Measurements from ENCODE around the gene CES2. TPM values are rescaled to one million over a fixed set of nuclear protein-coding genes. Genes with fewer than 3 reads are reported as not detected.
A peak's percentile ranks its signal among the peaks of the same experiment; 100 is the strongest.
"Not testable (repeated sequence)": the region's sequence is repeated elsewhere in the genome, so short reads cannot be mapped to it uniquely, and the experiment has no call there.

CES2 gene
- total RNA-seq, 1 donor from 2014 or later = 35.8 TPM

DNA sequence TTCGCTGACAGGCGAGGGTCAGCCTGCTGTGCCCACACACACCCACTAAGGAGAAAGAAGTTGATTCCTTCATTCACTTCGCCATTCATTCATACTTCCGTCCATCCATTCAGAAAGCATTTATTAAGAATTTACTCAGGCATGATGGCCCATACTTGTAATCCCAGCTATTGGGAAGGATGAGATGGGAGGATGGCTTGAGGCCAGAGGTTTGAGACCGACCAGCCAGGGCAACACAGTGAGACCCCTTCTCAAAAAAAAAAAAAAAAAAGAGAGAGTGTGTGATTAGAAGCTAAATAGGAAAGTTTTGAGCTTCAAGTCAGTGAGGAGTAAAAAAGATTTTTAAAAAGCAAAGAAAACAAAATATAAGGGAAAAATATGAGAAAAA lies 8.7 kb downstream of the CES2 start:
- peaks cover 48% of the 10 kb centered on the region for H3K36me3 ChIP-seq
- H3K4me3 ChIP-seq = no peak overlapping the region
- intact Hi-C loops (cut with DNase I) = no loop called here
- TF ChIP-seq, protein P1, sequence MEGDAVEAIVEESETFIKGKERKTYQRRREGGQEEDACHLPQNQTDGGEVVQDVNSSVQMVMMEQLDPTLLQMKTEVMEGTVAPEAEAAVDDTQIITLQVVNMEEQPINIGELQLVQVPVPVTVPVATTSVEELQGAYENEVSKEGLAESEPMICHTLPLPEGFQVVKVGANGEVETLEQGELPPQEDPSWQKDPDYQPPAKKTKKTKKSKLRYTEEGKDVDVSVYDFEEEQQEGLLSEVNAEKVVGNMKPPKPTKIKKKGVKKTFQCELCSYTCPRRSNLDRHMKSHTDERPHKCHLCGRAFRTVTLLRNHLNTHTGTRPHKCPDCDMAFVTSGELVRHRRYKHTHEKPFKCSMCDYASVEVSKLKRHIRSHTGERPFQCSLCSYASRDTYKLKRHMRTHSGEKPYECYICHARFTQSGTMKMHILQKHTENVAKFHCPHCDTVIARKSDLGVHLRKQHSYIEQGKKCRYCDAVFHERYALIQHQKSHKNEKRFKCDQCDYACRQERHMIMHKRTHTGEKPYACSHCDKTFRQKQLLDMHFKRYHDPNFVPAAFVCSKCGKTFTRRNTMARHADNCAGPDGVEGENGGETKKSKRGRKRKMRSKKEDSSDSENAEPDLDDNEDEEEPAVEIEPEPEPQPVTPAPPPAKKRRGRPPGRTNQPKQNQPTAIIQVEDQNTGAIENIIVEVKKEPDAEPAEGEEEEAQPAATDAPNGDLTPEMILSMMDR (IDR thresholded peaks at IDR 0.05) = no peak
- ATAC-seq = no peak
- H3K4me1 ChIP-seq = peaks cover 10% of the 10 kb centered on the region
- peaks cover 5% of the 10 kb centered on the region for H3K27me3 ChIP-seq
- H3K27ac ChIP-seq = no peak overlapping the region
- no peaks in the 10 kb centered on the region for H3K9me3 ChIP-seq
- DNase-seq = no peak

DNA sequence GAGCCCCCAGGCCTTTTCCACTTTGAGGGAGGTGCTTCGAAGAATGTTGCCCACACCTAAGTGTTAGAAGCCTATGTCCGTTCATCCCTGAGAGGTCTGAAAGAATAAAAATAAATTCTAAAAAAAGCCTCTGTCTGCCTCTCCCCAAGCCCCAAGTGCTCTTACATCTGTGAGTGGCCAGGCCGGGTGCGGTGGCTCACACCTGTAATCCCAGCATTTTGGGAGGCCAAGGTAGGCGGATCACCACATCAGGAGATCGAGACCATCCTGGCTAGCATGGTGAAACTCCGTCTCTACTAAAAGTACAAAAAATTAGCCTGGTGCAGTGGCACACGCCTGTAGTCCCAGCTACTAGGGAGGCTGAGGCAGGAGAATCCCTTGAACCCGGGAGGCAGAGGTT lies 9.7 kb downstream of the CES2 start:
- H3K4me3 ChIP-seq; DNase-seq; intact Hi-C loops (cut with DNase I); H3K27ac ChIP-seq; ATAC-seq; H3K9me3 ChIP-seq: not testable (repeated sequence)
- H3K27me3 ChIP-seq = peaks cover 12% of the 10 kb centered on the region
- peaks cover 10% of the 10 kb centered on the region for H3K4me1 ChIP-seq
- peaks cover 41% of the 10 kb centered on the region for H3K36me3 ChIP-seq

DNA sequence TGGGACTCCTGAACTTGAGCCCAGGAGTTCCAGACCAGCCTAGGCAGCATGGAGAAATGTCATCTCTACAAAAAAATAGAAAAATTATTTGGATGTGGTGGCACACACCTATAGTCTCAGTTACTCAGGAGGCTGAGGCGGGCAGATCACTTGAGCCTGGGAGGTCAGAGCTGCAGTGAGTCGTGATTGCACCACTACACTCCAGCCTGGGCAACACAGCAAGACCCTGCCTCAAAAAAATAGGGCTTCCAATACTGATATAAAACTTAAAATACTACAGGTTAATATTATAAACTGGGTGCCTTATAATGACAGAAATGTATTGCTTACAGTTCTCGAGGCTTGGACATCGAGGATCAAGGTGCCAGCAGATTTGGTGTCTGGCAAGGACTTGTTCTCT lies 10.6 kb downstream of the CES2 start:
- H3K27me3 ChIP-seq = peaks cover 17% of the 10 kb centered on the region
- peaks cover 10% of the 10 kb centered on the region for H3K4me1 ChIP-seq
- TF ChIP-seq, protein P1 (IDR thresholded peaks at IDR 0.05) = no peak
- ATAC-seq = no peak
- H3K36me3 ChIP-seq = peaks cover 32% of the 10 kb centered on the region
- intact Hi-C loops (cut with DNase I) = no loop called here
- DNase-seq = no peak
- no peak overlapping the region for H3K27ac ChIP-seq
- no peaks in the 10 kb centered on the region for H3K9me3 ChIP-seq
- no peak overlapping the region for H3K4me3 ChIP-seq

DNA sequence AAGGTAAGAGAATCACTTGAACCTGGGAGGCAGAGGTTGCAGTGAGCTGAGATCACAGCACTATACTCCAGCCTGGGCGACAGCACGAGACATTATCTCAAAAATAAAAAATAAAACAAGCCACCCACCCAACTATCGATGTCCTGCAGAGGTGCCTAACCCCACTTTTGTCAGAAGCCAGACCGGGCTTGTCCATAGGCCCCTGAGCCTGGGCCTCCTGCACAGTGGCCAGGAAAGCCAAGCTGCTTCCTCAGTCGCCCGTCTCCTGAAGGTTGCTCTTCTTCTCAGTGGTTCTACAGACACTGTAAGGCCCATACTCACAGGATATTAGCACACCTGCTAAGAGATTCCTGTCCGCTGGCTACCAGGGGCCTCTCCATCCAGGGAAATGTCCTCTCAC lies 11.2 kb downstream of the CES2 start:
- no peaks in the 10 kb centered on the region for H3K9me3 ChIP-seq
- DNase-seq (no peak), ATAC-seq (no peak)
- intact Hi-C loops (cut with DNase I) = no loop called here
- H3K27ac ChIP-seq = no peak overlapping the region
- no peak overlapping the region for H3K4me3 ChIP-seq
- TF ChIP-seq, protein P1 (IDR thresholded peaks at IDR 0.05) = no peak
- peaks cover 20% of the 10 kb centered on the region for H3K27me3 ChIP-seq
- peaks cover 10% of the 10 kb centered on the region for H3K4me1 ChIP-seq
- H3K36me3 ChIP-seq = peaks cover 26% of the 10 kb centered on the region

DNA sequence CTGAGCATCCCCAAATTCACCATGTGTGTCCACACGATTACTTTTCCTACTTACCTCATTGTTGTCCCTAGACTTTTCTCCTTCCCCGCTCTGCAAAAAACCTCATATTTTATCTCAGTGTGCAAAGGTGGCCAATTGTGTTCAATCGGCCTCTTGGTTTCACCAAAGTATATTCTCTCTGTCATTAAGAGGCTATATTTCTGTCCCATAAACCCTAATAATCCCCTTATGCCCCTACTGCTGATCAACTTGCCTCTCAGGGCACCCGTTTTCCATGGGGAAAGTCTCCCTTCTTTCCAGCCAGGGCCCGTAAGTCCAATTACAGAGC lies 11.6 kb downstream of the CES2 start:
- intact Hi-C loops (cut with DNase I) = no loop called here
- TF ChIP-seq, protein P1 (IDR thresholded peaks at IDR 0.05) = no peak

DNA sequence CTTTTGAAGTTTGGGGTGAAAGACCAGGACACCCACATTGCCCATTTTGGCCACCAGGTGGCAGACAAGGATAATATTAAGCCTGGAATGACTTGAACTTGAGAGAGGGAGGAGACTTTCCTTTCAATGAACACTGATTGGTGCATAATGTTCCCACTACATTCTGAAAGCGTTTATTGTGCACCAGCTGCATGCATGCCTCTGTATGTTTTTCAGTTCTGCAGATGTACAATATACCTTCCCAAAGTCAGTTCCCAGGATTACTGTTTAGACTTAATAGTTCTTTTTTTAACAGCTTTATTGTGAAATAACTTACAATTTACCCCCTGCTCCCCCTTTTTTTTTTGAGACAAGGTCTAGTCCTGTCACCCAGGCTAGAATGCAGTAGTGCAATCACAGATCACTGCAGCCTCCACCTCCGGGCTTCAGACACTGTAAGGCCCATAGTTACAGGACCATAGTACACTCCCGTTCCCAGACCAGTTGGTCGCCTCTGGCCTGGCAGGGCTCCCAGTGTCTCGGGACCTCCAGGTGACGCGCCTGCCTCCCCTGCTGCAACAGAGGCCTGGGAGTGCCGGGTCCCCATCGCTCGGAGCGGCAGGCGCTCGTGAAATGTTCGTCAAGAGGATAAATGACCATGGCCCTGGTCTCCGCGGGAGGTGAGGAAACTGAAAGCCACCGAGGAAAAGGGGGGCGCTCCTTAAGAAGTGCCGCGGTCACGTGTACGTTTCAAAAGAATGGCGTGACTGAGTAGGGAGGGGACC lies 12.2 kb downstream of the CES2 start:
- Histone ChIP-seq H3K4me1 (peaks cover 10% of the 10 kb centered on the region), H3K4me3 (peak overlapping the region; percentile 58), H3K27me3 (peaks cover 20% of the 10 kb centered on the region), H3K9me3 (no peaks in the 10 kb centered on the region), H3K36me3 (peaks cover 17% of the 10 kb centered on the region), H3K27ac (no peak overlapping the region)
- ATAC-seq = peak; percentile 91
- intact Hi-C loops (cut with DNase I) = no loop called here
- DNase-seq = no peak
- TF ChIP-seq, protein P1 (IDR thresholded peaks at IDR 0.05) = peak; percentile 91

More for the DNA sequence above, 11.6 kb downstream of the CES2 start:
- peaks cover 22% of the 10 kb centered on the region for H3K36me3 ChIP-seq
- no peak overlapping the region for H3K27ac ChIP-seq
- ATAC-seq = no peak
- no peak for DNase-seq
- H3K9me3 ChIP-seq = no peaks in the 10 kb centered on the region
- peaks cover 10% of the 10 kb centered on the region for H3K4me1 ChIP-seq
- peaks cover 20% of the 10 kb centered on the region for H3K27me3 ChIP-seq
- H3K4me3 ChIP-seq = no peak overlapping the region
